HG02938 (cell line): ENCODE measurements around the gene AHR.

Experiments used
- ATAC-seq: cut with Tn5 transposase; IDR thresholded peaks from one replicate; pipeline ENCODE4 v1.9.1; 2021; ENCODE audit warnings: mild to moderate bottlenecking, moderate library complexity; ENCODE audit not compliant: unreplicated experiment

Gene AHR

DNA sequence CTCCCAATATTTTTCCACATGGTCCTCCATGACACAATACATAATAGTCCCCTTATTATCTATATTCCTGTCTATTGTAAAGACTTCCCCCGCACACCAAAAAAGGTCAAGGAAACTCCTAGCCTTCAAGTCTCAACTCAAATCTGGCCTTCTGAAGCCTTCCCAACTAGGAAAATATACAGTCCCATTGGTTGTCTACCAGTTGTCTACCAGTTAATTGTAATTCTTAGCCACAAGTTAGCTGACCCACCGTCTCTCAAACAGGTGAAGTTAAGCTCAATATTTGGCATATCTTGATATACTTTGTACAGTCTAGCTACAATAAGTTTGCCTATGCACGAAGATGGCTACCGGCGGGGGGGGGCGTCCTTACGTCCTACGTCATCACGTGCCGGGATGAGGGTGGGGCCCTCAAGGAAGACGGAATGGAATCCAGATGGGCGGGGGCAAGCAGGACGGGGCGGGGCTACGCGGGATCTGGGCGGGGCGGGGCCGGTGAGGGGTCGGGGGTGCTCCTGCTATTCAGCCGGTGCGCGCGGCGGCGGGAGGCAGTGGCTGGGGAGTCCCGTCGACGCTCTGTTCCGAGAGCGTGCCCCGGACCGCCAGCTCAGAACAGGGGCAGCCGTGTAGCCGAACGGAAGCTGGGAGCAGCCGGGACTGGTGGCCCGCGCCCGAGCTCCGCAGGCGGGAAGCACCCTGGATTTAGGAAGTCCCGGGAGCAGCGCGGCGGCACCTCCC, at the start of gene AHR:
AHR (plus strand) TSS at position 551 of the 738 bp plus-strand sequence. CDS start 613 bp downstream, outside the sequence.
- ATAC-seq = peak; percentile 37

DNA sequence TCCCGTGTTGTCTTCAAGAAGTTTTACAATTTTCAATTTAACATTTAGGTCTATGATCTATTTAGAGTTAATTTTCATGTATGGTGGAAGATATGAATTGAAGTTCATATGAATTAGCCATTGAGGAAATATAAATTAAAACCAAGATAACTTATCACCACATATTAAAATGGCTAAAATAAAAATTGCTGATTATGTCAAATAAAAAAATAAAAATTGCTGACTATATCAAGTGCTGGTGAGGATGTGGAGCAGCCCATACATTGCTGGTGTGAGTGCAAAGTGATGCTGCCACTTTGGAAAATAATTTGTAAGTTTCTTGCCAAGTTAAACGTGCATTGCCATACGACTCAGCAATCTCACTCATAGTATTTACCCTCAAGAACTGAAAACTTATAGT, 44.6 kb upstream of the AHR start:
- ATAC-seq = no peak

DNA sequence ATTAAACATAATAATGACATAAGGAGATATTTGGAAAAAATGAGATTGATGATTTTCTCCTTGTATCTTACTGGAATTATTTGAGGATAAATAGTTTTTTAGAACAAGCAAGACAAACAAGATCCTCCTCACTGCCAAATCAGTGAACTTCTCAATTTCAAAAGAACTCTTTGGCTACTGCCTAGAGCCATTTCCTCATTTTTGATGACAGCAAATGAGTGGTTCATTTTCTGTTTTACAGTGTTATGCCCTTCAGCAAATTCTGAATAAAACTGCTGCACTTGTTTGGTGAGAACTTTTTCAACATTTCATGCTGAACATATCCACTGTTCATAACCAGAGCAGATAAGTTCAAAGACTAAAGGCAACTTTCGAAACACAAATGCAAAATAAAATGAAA, 42.5 kb upstream of the AHR start:
- no peak for ATAC-seq

GRCh38 chr7:17256375-17256774, 42.1 kb upstream of the AHR start:
- ATAC-seq = no peak

DNA sequence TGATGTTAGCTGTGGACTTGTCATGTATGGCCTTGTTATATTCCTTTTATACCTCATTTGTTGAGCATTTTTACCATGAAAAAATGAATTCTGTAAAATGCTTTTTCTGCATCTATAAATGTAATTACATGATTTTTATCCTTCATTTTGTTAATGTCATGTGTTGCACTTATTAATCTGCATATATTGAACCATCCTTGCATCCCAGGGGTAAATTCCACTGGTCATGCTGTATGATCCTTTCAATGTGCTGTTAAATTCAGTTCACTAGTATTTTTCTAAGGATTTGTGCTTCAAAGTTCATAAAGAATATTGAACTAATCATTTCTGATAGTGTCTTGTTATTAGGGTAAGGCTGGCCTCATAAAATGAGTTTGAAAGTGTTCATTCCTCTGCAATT, 31.9 kb upstream of the AHR start:
- no peak for ATAC-seq

DNA sequence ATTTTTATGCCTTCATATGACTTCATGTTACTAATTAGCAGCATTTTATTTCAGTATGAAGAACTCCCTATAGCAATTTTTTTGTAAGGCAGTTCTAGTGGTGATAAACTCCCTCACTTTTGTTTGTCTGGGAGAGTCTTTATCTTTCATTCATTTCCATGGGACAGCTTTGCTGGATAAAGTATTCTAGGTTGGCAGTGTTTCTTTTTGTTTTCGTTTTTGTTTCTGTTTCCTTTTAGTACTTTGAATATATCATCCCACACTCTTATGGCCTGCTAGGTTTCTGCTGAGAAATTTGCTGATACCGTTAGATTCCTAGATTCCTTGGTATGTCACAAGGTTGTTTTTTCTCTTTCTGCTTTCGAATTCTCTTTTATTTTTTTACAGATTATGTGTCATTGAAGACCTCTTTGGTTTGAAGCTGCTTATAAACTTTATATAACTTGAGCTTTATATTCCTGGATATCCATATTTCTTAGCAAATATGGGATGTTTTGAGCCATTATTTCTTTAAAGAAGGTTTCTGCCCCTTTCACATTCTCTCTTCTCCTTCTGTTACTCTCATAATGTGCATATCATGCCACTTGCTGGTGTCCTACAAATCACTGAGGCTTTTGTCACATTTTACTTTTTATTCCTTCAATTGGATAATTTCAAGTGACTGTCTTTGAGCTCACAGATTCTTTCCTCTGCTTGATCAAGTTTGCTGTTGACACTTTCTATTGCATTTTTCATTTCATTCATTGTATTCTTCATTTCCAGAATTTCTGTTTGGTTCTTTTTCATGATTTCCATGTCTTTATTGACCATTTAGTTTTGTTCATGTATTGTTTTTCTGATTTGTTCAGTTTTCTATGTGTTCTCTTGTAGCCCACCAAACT, 28.9 kb upstream of the AHR start:
- ATAC-seq = no peak

- no peak for ATAC-seq
Observed at GRCh38 chr7:17274551-17275245, 23.8 kb upstream of the AHR start.

- no peak for ATAC-seq
Observed at GRCh38 chr7:17275749-17276671, 22.4 kb upstream of the AHR start.

GRCh38 chr7:17279061-17279460, 19.4 kb upstream of the AHR start:
- no peak for ATAC-seq

DNA sequence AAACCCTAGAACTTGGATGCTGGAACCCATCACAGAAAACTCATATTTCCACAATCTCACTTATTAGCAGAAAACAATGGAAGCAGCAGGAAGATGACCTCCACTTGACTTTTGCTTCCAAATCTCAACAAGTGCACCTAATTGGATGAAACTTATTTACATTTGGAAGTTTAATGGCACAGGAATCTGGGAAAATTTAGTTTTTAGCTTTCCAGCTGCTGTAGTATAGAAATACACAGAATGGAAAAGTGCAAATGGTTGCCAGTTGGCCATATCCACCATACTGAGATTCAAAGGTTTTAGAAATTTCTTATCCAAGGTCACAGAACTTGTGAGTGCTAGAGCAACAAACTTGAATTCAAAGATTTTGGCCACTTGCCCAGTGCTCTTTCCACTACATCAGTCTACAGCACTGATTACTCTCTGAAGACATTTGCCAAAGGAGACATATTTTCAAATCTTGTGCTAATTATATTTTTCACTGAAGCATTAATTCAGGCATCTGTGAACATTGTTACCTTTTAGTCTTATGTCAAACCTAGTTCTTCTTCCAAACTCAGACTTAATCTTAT, 9.3 kb upstream of the AHR start:
- ATAC-seq = no peak

GRCh38 chr7:17292843-17293242, 5.6 kb upstream of the AHR start:
- ATAC-seq = no peak

DNA sequence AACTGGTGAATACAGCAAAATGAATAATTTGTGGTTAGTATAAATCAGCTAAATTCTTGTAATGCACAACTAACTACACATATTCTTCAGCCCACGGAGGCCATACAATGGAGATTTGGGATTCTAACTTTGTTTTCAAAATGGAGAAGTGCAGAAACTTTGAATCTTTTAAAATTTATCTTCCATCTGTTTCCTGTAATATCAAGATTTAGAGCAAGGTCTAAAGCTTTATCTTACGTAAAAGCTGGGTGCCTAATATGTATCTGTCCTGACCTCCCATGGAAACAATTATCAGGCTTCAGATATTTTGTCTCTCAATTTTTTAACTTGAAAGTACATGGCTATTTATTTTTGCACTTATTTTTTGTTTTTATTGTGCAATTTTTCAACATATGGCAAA, 5.0 kb upstream of the AHR start:
- no peak for ATAC-seq

DNA sequence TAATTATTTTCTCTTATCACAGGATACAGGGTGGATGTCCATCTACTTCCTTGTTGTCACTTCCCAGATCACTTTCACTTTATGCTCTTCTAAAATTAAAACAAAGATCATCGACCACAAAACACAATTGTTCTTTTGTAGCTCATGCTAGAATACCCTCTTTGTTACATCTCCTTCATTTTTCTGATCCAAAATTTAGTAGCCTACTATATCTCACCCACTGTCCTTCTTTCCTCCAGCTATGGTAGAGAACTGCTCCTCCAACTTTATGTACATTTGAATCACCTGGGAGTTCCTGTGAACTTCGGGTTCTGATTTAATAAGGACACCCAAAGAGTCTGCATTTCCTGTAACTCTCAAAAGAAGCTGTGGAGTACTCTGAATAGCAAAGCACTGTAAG, 1.2 kb upstream of the AHR start:
- no peak for ATAC-seq

DNA sequence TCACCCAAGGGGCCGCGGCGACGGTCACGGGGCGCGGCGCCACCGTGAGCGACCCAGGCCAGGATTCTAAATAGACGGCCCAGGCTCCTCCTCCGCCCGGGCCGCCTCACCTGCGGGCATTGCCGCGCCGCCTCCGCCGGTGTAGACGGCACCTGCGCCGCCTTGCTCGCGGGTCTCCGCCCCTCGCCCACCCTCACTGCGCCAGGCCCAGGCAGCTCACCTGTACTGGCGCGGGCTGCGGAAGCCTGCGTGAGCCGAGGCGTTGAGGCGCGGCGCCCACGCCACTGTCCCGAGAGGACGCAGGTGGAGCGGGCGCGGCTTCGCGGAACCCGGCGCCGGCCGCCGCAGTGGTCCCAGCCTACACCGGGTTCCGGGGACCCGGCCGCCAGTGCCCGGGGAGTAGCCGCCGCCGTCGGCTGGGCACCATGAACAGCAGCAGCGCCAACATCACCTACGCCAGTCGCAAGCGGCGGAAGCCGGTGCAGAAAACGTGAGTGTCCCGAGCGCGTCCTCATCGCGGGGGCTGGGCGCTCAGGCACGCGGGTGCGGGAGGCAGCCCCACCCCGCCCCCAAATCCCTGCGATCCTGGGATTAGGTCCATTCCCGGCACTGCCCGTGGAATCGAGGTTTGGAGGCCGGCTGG, 509 bp downstream of the AHR start:
- ATAC-seq = peak; percentile 20

DNA sequence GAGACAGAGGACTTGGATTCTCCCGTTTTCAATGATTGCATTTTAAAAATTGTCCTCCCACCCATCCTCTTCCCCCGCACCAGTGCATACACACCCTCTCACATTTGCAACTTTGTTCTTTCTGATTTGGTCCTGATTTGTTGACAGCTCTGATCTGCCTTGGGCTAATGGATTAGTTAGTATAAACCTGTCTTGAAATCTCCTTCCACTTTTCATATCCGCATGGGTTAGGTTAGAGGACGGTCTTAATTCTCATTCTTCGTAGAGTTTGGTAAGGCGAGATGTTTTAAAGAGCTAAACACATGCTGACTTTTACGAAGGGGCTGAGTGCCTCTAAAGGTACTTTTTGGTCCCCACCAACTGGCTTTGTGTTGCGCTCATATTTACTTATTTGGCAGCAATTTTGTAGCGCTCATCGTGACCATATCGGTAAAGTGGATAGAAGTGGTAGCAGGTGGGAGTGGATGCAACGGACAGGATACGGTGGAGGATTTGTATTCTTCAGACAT, 1.1 kb downstream of the AHR start:
- peak; percentile 9 for ATAC-seq

GRCh38 chr7:17300012-17300411, 1.6 kb downstream of the AHR start:
- no peak for ATAC-seq

GRCh38 chr7:17300437-17300836, 2.0 kb downstream of the AHR start:
- no peak for ATAC-seq

GRCh38 chr7:17301471-17302456, 3.3 kb downstream of the AHR start:
- no peak for ATAC-seq
